Activated naive CD4-positive, alpha-beta T cell (primary cell): ENCODE results near the gene CEACAM21.

ENCODE experiments used
- DNase-seq, 4 experiments: peaks; one replicate each; lab custom pipeline; 2025; lab: John Stamatoyannopoulos, UW

CEACAM21 gene

GRCh38 chr19:41575998-41576397 lies at the start of gene CEACAM21:
Gene CEACAM21 (plus strand): TSS chr19:41576166. CDS start chr19:41576275, 109 bp downstream.
- DNase-seq = peak in 2 of 4 experiments; percentile 20 to 41

DNA sequence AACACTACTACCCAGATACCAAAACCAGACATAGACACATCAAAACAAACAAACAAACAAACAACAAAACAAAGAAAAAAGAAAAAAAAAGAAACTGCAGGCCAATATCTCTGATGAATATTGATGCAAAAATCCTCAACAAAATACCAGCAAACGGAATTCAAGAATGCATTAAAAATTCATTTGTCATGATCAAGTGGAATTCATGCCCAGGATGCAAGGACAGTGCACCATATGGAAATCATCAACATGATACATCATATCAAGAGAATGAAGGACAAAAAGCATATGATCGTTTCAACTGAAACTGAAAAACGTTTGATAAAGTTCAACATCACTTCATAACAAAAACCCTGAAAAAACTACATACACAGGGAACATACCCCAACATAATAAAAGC lies 48.9 kb upstream of the CEACAM21 start:
- no peak for DNase-seq

DNA sequence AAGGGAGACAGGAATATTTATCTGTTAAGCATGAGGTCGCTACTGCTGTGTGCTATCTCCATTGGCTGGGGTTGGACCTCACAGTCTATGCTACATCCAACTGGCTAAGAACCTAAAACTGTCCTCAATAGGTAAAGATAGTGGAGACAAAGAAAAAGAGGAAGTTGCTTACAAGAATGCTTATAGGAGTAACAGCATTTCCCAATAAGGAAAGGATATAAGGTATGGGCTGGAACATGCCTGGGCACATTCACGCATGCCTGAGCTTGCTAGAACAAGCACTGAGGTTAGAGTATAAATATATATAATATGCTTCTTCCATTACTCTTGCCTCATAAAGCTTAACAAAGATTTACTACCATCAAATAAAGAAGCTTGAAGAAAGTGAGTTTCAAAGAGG lies 47.9 kb upstream of the CEACAM21 start:
- no peak for DNase-seq

DNA sequence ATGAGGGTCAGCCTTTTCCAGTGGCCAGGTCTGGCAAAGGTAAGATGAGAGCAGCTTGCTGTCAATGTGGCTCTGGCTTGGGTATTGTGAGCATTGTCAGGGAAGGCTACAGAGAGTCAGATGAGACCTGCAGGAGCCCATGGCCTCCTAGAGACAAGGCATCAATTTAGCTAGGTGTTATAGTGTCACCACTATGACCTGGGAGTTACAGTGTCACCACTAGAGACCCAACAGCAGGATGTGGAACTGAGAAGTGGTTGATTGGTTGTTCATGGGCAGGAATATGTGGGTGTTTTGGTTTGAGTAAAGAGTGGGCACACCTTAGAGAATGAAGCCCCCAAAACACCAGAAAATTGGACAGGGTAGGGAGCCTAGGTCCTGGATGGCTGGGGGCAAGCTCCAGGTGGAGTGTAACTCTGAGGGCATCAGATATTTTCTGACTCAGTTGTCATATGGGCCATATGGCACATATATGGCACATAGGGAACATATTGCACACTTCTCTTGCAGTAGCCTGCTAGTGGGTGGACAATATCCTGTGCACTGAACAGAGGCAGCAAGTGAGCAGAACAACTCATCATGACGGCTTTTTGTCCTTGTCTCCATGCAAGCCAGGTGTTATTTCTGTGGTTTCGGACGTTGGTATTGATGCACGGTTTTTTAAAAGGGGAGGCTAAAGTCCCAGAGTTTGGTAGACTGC lies 46.3 kb upstream of the CEACAM21 start:
- no peak for DNase-seq

- no peak for DNase-seq
Measured at GRCh38 chr19:41530184-41530534, 45.8 kb upstream of the CEACAM21 start.

DNA sequence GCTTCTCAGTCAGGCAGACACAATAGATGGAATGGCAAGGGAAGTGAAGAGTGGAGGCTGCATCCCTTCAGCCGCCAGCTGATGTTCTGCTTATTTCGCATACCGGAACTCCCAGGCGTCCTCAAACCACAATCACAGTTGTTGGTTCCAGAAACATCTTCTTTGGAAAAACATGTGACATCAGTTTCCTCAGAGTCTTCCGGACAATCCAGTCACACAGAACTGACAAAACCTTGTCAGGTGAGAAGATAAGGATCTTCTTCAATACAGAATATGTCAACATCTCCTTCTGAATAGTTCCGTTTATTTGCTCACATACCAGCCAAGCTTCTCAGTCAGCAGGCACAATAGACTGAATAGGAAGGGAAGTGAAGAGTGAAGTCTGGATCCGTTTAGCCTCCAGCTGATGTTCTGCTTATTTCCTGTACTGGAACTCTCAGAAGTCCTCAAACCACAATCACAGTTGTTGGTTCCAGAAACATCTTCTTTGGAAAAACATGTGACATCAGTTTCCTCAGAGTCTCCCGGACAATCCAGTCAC lies 45.1 kb upstream of the CEACAM21 start:
- no peak for DNase-seq

DNA sequence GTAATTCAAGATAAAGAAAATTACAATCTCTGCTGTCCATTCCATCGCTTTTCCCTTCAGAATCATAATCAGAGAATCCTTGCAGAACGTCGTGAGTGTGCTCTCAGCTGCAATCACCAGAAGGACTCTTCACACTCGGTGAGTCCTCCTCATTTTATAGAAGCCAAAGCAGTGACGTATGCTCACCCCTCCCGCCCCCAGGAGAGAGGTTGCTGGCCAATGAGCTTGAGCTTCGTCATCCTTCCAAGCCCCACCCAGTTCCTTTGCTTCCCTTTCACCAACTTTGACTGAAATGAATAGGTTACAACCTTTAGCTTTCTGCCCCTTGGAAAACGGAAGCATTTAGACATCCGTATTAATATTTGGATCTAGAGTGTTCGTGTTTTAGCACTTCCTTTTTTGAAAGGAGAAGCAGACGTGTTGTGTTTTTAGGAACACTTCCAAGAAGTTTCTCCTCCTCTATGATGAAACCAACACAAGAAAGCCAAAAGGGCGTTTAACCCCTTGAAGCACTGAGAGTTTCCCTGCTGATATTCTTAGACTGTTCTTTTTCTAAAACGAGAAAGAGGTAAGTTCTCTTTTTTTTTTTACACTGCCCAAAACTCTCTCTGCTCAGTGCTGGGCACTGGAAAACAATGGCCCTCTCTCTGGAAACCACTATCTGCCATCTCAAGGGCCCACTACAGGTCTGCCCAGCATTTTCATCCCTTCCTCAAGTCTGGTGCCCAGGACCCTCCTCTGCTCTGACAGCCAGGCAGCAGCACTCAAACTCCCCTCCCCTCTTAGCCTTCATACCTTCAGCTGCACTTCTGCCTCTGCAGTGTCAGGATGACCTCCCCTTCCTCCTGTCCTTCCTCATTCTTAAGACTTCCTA lies 44.3 kb upstream of the CEACAM21 start:
- peak; percentile 27 to 74 (median 45) for DNase-seq

DNA sequence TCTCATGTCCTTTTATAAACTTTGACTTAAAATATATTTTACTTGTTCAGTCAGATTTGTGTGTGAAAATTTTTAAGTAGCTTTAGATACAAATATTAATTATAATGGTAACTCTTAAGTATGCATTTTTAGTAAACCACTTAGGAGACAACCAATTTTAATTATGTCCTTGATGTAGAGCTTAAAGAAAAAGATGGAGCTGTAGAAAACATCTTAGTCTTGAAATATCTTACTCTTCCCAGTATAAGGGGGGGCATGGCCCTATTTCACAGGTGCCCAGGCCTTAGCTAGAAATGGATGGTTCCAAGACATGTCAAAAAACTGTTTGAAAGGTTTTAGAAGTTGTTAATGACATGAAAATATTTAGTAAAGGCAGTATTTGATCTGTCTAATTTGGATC lies 43.4 kb upstream of the CEACAM21 start:
- DNase-seq = no peak

DNA sequence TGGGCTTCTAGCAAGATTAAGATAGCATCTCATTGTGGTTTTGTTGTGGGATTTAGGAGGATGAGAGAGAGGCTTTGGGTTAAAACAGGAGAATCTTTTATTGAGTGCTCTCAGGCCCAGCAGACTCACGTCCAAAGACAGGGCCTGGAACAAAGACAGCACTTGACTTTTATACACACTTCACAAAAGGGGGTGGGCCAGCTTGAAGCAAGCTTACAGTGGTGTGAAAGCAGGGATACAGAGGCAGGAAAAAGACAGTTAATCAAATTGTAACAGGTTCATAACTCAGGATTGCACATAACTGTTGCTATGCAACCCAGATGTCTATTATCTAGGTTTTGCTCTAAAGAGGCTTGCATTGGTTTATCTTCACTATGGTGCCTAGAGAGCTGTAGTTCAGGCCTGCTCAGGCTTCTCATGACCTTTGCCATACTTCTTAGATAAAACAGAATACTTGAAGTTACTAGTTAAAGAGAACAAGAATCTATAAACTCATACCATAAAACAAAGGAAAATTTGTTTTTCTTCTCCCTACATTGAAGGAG lies 42.2 kb upstream of the CEACAM21 start:
- no peak for DNase-seq

DNA sequence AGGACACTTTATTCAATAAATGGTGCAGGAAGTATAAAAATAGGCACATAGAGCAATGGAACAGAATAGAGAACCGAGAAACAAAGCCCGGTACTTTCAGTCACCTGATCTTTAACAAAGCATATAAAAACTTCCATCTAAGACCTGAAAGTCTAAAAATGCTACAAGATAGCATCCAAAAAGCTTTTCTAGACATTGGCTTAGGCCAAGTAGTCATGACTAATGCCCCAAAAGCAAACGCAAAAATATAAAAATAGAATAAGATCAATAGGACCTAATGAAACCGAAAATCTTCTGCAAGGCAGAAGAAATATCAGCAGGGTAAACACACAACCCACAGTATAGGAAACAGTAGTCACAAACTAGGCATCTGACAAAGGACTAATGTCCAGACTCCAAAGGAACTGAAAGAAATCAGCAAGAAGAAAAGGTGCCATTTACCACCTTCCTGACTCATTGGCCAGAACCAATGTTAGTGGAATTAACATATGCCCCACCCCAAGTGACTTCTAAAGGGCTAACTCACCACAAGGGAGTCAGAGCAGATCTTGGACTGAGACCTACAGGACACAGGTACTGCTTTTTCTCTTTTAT lies 40.8 kb upstream of the CEACAM21 start:
- DNase-seq = no peak

- no peak for DNase-seq
Measured at GRCh38 chr19:41537789-41538188, 38.2 kb upstream of the CEACAM21 start.

DNA sequence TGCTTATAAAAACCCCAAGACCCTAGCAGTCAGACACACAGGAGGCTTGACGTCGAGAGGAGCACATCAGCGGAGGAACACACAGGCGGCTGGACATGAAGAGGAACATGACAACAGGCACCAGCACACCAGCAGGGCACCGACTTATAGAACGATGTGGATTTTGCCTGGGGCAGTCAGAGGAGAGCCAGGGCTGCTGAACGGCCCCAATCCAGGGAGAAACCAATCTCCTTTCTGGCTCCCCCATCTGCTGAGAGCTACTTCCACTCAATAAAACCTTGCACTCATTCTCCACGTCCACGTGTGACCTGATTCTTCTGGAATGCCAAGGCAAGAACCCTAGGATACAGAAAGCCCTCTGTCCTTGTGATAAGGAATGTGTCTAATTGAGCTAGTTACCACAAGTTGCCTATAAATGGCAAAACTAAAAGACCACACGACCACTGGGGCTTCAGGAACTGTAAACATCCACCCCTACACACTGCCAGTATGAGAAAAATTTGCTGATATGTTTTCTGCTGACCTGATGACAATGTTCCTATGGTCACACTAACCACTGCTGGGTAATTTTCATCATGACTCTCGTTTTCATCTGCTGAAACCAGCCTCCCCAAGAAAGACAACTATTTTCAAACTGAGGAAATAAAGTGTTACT lies 35.8 kb upstream of the CEACAM21 start:
- no peak for DNase-seq

DNA sequence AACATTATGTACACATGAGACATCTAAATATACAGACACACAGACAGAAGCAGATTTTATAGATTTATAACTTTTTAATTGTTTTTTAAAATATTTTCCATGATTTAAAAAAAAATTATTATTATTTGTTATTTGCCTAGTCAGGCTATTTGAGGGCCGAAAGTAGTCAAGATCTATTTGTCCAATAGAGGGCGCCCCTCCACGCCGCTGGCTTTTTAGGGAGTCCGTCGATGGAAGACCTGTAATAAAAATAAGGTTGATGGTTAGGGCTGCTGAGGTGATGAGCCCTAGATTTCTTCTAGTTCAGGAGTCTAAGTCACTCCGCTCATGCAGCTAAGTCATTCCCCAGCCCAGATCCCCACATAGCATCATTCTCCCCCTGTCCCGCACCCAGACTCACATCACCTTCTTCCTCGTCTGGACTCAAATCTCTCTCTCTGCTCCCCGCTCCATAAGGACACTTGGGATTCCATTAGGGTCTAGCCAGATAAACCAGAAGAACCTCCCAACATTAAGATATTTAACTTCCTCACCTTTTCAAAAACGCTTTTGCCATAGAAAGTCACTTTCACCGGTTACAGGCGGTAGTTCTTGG lies 33.9 kb upstream of the CEACAM21 start:
- DNase-seq = peak; percentile 32 to 58 (median 45)

DNA sequence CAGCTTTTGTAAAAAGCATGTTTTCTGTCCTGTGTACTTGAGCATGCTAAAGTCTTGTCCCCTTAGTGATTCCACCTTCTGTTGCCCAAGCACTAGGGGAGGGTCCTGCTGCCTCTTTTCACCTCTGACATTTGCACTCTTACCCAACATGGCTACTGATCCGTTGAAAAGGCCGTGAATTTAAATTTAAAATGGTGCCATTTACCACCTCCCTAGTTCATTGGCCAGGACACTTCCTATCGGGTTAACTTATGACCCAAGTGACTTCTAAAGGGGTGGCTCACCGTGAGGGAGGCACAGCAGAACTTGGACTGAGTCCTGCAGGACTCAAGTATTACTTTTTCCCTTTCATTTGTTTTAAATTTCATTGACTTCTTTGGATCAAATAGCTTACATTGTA lies 33.3 kb upstream of the CEACAM21 start:
- DNase-seq = no peak

DNA sequence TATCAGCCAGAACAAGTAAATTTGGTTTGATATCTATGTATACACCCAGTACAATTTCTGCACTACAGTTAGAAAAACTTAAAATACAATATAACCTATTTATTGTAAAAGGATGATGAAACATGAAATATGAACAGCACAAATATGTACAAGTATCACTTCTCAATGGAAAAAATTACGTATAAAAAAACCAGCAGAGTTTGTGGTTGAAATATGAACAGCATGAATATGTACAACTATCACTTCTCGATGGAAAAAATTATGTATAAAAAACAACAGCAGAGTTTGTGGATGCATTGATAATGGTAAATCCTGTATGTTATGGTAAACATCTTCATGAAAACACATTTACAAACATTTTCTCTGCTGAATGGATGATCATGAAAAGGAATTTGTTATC lies 32.4 kb upstream of the CEACAM21 start:
- no peak for DNase-seq

- no peak for DNase-seq
Measured at GRCh38 chr19:41545547-41545946, 30.4 kb upstream of the CEACAM21 start.

DNA sequence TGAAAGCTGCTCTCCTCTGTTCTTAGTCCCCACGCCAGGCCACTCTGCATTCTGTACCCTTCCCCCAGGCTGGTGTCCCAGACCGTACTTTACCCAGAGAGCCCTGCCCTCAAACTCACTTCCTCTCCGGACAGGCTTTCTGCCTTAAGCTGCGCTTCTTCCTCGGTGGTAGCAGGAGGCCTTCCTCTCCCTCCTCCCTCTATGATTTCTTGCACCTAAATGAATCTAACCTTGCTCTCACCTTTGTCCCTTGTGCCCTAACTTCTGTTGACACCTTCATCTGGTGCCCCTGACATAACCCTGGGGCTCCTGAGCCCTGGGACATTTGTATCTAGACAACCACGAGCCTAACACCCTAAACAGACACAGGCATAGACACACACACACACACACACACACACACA lies 29.6 kb upstream of the CEACAM21 start:
- no peak for DNase-seq

DNA sequence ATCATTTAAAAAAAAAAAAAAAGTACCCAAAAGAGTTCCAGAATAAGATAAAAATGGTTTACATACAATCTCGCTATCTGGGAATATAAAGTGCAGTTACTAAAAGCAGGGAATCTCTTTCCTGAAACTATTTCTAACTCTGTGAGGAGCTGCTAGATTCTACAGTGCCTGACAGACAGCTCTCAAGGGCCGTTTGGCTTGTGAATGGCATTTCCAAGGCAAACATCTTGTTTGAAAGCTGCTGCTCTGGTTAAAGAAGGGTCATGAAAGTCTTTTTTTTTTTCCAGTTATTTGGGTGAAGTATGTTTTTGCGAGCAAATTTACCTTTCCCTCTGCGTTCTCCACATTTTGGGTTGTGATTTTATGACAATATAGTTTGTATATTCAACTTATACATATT lies 29.0 kb upstream of the CEACAM21 start:
- DNase-seq = no peak

- DNase-seq = no peak
Measured at GRCh38 chr19:41547569-41547968, 28.4 kb upstream of the CEACAM21 start.

GRCh38 chr19:41548047-41548446 lies 27.9 kb upstream of the CEACAM21 start:
- DNase-seq = no peak

DNA sequence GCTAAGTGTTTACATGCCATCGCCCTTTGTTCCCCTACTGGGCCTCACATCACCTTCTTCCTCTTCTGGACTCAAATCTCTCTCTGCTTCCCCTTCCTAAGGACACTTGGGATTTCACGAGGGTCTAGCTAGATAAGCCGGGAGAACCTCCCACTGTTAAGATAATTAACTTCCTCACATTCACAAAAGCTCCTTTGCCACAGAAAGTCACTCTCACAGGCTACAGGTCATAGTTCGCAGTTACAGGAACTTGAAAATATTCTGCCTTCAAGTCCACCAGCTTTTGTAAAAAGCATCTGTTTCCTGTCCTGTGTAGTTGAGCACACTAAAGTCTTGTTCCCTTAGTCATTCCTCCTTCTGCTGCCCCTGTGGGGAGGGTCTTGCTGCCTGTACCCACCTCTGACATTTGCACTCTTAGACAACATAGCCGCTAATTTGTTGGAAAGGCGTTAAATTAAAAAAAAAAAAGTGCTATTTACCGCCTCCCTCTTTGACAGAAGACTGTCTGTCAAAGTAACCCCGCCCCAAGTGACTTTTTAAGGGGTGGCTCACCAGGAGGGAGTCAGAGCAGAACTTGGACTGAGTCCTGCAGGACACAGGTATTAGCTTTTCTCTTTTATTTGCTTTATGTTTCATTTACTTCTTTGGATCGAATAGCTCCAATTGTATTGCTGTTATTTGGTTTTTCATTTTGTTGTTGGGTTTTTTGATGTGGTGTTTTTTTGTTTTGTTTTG lies 26.8 kb upstream of the CEACAM21 start:
- peak in 3 of 4 experiments; percentile 29 to 60 (median 35) for DNase-seq
